HepG2 (cell line): Measurements from ENCODE around the gene HSD3B7. TPM values are rescaled to one million over a fixed set of nuclear protein-coding genes. Genes with fewer than 3 reads are reported as not detected.

Source experiments
- MAZ ChIP-seq, 2 experiments: sonication (generic) in 1 of 2; formaldehyde crosslinking in 1 of 2; IDR thresholded peaks; 2 replicates each; pipeline versions ENCODE4 v1.5.0 to v1.6.1; 2012 to 2020; ENCODE audit warnings: low read depth in 2 of 2, mild to moderate bottlenecking in 2 of 2, borderline replicate concordance in 1 of 2, improper control_type of control experiment in 1 of 2, low read length in 1 of 2, missing genetic modification reagents in 1 of 2, moderate library complexity in 1 of 2
- NRL ChIP-seq: sonication (generic); formaldehyde crosslinking; IDR thresholded peaks from 2 replicates; pipeline ENCODE4 v1.5.0; 2020; ENCODE audit warnings: missing genetic modification reagents, mild to moderate bottlenecking, moderate library complexity, borderline replicate concordance
- RFX3 ChIP-seq: IDR thresholded peaks from 2 replicates; pipeline ENCODE4 v1.6.1; 2016; ENCODE audit warnings: missing biosample characterization, missing genetic modification reagents
- SOX6 ChIP-seq, 2 experiments: fragments of 450-650 bp in 1 of 2; sonication (generic) in 1 of 2; formaldehyde crosslinking in 1 of 2; IDR thresholded peaks; 2 replicates each; pipeline versions ENCODE4 v1.4.0 to v1.6.1; 2017 to 2020; ENCODE audit warnings: antibody characterized with exemption in 1 of 2, mild to moderate bottlenecking in 1 of 2, missing genetic modification reagents in 1 of 2
- ZNF292 ChIP-seq: sonication (generic); formaldehyde crosslinking; IDR thresholded peaks from 2 replicates; pipeline ENCODE4 v1.8.1; 2022; ENCODE audit warnings: mild to moderate bottlenecking, low read depth, missing genetic modification reagents, borderline replicate concordance
- ZNF614 ChIP-seq: IDR thresholded peaks from 2 replicates; pipeline ENCODE4 v1.6.1; 2018; ENCODE audit warnings: missing biosample characterization, missing genetic modification reagents, inconsistent platforms, borderline replicate concordance
- ZNF674 ChIP-seq: sonication (generic); formaldehyde crosslinking; IDR thresholded peaks from 2 replicates; pipeline ENCODE4 v1.5.0; 2020; ENCODE audit warnings: low read depth, mild to moderate bottlenecking, missing genetic modification reagents
- ZNF768 ChIP-seq: sonication (generic); formaldehyde crosslinking; IDR thresholded peaks from 2 replicates; pipeline ENCODE4 v1.4.0; 2020; ENCODE audit warnings: missing genetic modification reagents
- polyA plus RNA-seq, 8 experiments: library from polyadenylated mRNA; depleted of rRNA in 3 of 8; stranded (reverse) in 7 of 8; unstranded in 1 of 8; fragments of >200 nt; fragmentation: Illumina TruSeq in 4 of 8; extraction: Trizol in 4 of 8; gene quantifications; 2 replicates each; pipeline versions ENCODE4 v1.2.1 to v1.2.3, GENCODE V29; 2011 to 2016; ENCODE audit warnings: low read depth in 4 of 8, missing spikeins in 1 of 8, mixed read lengths in 1 of 8; ENCODE audit not compliant: insufficient read depth in 1 of 8
- total RNA-seq, 5 experiments: library from RNA; depleted of rRNA; stranded (reverse); fragments of >200 nt; fragmentation: Illumina TruSeq; extraction: Trizol; gene quantifications; 2 replicates each; pipeline ENCODE4 v1.2.3, GENCODE V29; 2016; ENCODE audit warnings: low read depth in 1 of 5
- TF ChIP-seq, protein P1 (sequence below): sonication (generic); formaldehyde crosslinking; IDR thresholded peaks from 2 replicates; pipeline ENCODE4 v1.4.0; 2020; ENCODE audit warnings: missing genetic modification reagents
- TF ChIP-seq, protein P2 (sequence below): sonication (generic); formaldehyde crosslinking; IDR thresholded peaks from 2 replicates; pipeline ENCODE4 v1.5.0; 2020; ENCODE audit warnings: missing genetic modification reagents

Gene HSD3B7
- total and polyA plus RNA-seq, 2 of the 13 experiments (the other 11 are each of a cell fraction or from before 2014, with no cell fraction given), result 32.9 to 69.7 TPM

GRCh38 chr16:31002250-31002700 lies 17.3 kb downstream of the HSD3B7 start (continued):
- TF ChIP-seq, protein P1, sequence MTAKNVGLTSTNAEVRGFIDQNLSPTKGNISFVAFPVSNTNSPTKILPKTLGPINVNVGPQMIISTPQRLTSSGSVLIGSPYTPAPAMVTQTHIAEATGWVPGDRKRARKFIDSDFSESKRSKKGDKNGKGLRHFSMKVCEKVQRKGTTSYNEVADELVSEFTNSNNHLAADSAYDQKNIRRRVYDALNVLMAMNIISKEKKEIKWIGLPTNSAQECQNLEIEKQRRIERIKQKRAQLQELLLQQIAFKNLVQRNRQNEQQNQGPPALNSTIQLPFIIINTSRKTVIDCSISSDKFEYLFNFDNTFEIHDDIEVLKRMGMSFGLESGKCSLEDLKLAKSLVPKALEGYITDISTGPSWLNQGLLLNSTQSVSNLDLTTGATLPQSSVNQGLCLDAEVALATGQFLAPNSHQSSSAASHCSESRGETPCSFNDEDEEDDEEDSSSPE, result no peak
- TF ChIP-seq NRL (CRISPR knock-in tag) (0 out of 2 replicates have a peak, but pooled peaks have one; percentile 8), ZNF292 (CRISPR knock-in tag) (peak; percentile 90), SOX6 (IDR thresholded peaks at IDR 0.05) (no peak), SOX6 (CRISPR knock-in tag; IDR thresholded peaks at IDR 0.05) (0 out of 2 replicates have a peak, but pooled peaks have one; percentile 4), ZNF614 (0 out of 2 replicates have a peak, but pooled peaks have one; percentile 9), MAZ (IDR thresholded peaks at IDR 0.05; ENCODE audit: borderline replicate concordance, low read depth, low read length) (peak; percentile 13; the same call in 1 of the 2 replicates), MAZ (CRISPR knock-in tag; IDR thresholded peaks at IDR 0.05; ENCODE audit: low read depth) (peak; percentile 15; the same call in 1 of the 2 replicates), ZNF674 (CRISPR knock-in tag) (no peak), ZNF768 (CRISPR knock-in tag) (peak; percentile 50; the same call in 1 of the 2 replicates), RFX3 (no peak)
- TF ChIP-seq, protein P2, sequence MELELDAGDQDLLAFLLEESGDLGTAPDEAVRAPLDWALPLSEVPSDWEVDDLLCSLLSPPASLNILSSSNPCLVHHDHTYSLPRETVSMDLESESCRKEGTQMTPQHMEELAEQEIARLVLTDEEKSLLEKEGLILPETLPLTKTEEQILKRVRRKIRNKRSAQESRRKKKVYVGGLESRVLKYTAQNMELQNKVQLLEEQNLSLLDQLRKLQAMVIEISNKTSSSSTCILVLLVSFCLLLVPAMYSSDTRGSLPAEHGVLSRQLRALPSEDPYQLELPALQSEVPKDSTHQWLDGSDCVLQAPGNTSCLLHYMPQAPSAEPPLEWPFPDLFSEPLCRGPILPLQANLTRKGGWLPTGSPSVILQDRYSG, result no peak
